DMS153 treated with DMSO at 0.1 percent for 48 hours (cell line): Measurements from ENCODE around the gene KLRF2.
A peak's percentile ranks its signal among the peaks of the same experiment; 100 is the strongest.

Experiments used
- DNase-seq: peaks from one replicate; lab custom pipeline; 2025; ENCODE audit not compliant: unreplicated experiment; lab: John Stamatoyannopoulos, UW

Gene KLRF2

GRCh38 chr12:9933958-9934357 lies 52.7 kb downstream of the KLRF2 start:
- DNase-seq, result no peak

GRCh38 chr12:9935026-9935425 lies 53.7 kb downstream of the KLRF2 start:
- no peak for DNase-seq

- DNase-seq, result no peak
These were observed 55.3 kb downstream of the KLRF2 start for GRCh38 chr12:9936591-9936990.

- DNase-seq, result no peak
These were observed 59.1 kb downstream of the KLRF2 start for GRCh38 chr12:9940375-9940774.

- no peak for DNase-seq
These were observed 60.5 kb downstream of the KLRF2 start for GRCh38 chr12:9941838-9942237.

- DNase-seq, result peak; percentile 41
These were observed 62.0 kb downstream of the KLRF2 start for GRCh38 chr12:9943240-9943639.

GRCh38 chr12:9944391-9944790 lies 63.1 kb downstream of the KLRF2 start:
- DNase-seq, result no peak
